OCI-LY1 (cell line): Measurements from ENCODE around the gene EFCAB7.

Source experiments
- H2AFZ ChIP-seq: fragments of 200-600 bp; sonication (generic), shearing (Covaris generic); 2 replicates; pipeline ENCODE4 v1.6.0; 2014; ENCODE audit warnings: antibody characterized with exemption, mild to moderate bottlenecking, low read length
- H3F3A ChIP-seq: fragments of 200-600 bp; sonication (generic), shearing (Covaris generic); 2 replicates; pipeline ENCODE4 v1.6.0; 2014; ENCODE audit warnings: mild to moderate bottlenecking, antibody characterized with exemption, low read length, moderate library complexity; ENCODE audit not compliant: insufficient read depth
- H3K27ac ChIP-seq: fragments of 200-600 bp; sonication (generic); 2 replicates; pipeline ENCODE4 v1.5.1; 2014; ENCODE audit warnings: low read length, mixed run types, mild to moderate bottlenecking, low read depth; ENCODE audit not compliant: poor library complexity, severe bottlenecking
- H3K27me3 ChIP-seq: fragments of 200-600 bp; sonication (generic); 2 replicates; pipeline ENCODE4 v1.6.0; 2014; ENCODE audit warnings: antibody characterized with exemption, mild to moderate bottlenecking, low read length, moderate library complexity; ENCODE audit not compliant: insufficient read depth
- H3K36me3 ChIP-seq: fragments of 200-600 bp; sonication (generic); 2 replicates; pipeline ENCODE4 v1.6.1; 2014; ENCODE audit warnings: mild to moderate bottlenecking, antibody characterized with exemption, low read length, moderate library complexity, mixed read lengths; ENCODE audit not compliant: insufficient read depth
- H3K4me1 ChIP-seq: fragments of 200-600 bp; sonication (generic); 2 replicates; pipeline ENCODE4 v1.5.1; 2014; ENCODE audit warnings: mild to moderate bottlenecking, low read length, moderate library complexity; ENCODE audit not compliant: insufficient read depth, severe bottlenecking
- H3K4me2 ChIP-seq: fragments of 200-600 bp; sonication (generic), shearing (Covaris generic); 2 replicates; pipeline ENCODE4 v1.6.1; 2014; ENCODE audit warnings: low read length
- H3K4me3 ChIP-seq: fragments of 200-600 bp; sonication (generic); 2 replicates; pipeline ENCODE4 v1.5.1; 2014; ENCODE audit warnings: low read length, low read depth, mild to moderate bottlenecking, mixed read lengths; ENCODE audit not compliant: poor library complexity, severe bottlenecking
- H3K79me2 ChIP-seq: fragments of 200-600 bp; shearing (Covaris generic); 2 replicates; pipeline ENCODE4 v1.6.1; 2016; ENCODE audit warnings: mixed run types, low read length, mixed read lengths; ENCODE audit not compliant: insufficient read depth
- H3K9ac ChIP-seq: fragments of 200-600 bp; sonication (generic), shearing (Covaris generic); 2 replicates; pipeline ENCODE4 v1.6.1; 2014; ENCODE audit warnings: mild to moderate bottlenecking, low read length, mixed read lengths
- H3K9me2 ChIP-seq: fragments of 200-600 bp; sonication (generic), shearing (Covaris generic); 2 replicates; pipeline ENCODE4 v1.6.1; 2014; ENCODE audit warnings: low read depth, mild to moderate bottlenecking, low read length, mixed read lengths
- H3K9me3 ChIP-seq: fragments of 200-600 bp; shearing (Covaris generic); 2 replicates; pipeline ENCODE4 v1.6.1; 2014; ENCODE audit warnings: low read length, mixed read lengths
- H4K20me1 ChIP-seq: fragments of 200-600 bp; sonication (generic), shearing (Covaris generic); 2 replicates; pipeline ENCODE4 v1.6.0; 2016; ENCODE audit warnings: mild to moderate bottlenecking, low read length; ENCODE audit not compliant: insufficient read depth
- CTCF ChIP-seq: fragments of 200-600 bp; sonication (generic), shearing (Covaris generic); IDR thresholded peaks from 2 replicates; pipeline ENCODE4 v1.5.1; 2017; ENCODE audit warnings: mild to moderate bottlenecking, antibody characterized with exemption, low read length, moderate library complexity, mixed read lengths
- EZH2 ChIP-seq: fragments of 200-600 bp; sonication (generic), shearing (Covaris generic); IDR thresholded peaks from 2 replicates; pipeline ENCODE4 v1.8.0; 2017; ENCODE audit warnings: borderline replicate concordance, mixed run types, mild to moderate bottlenecking, antibody characterized with exemption, low read length, moderate library complexity, mixed read lengths

EFCAB7 gene

GRCh38 chr1:63612564-63612963 lies 89.2 kb downstream of the EFCAB7 start:
- H2AFZ ChIP-seq, result no peak overlapping the region
- H3K27me3 ChIP-seq, result no peaks in the 10 kb centered on the region
- TF ChIP-seq CTCF (no peak), EZH2 (no peak)
- H3K4me3 ChIP-seq, result no peak overlapping the region
- H3F3A ChIP-seq, result no peaks in the 10 kb centered on the region
- no peaks in the 10 kb centered on the region for H3K79me2 ChIP-seq
- H3K9ac ChIP-seq, result no peak overlapping the region
- no peaks in the 10 kb centered on the region for H3K9me2 ChIP-seq
- H3K27ac ChIP-seq, result no peak overlapping the region
- H3K4me2 ChIP-seq, result no peak overlapping the region
- peaks cover 16% of the 10 kb centered on the region for H3K4me1 ChIP-seq
- H3K9me3 ChIP-seq, result no peaks in the 10 kb centered on the region
- H3K36me3 ChIP-seq, result no peaks in the 10 kb centered on the region
- H4K20me1 ChIP-seq, result no peaks in the 10 kb centered on the region

GRCh38 chr1:63612971-63613370 lies 89.6 kb downstream of the EFCAB7 start:
- TF ChIP-seq EZH2 (no peak), CTCF (no peak)
- Histone ChIP-seq H4K20me1 (no peaks in the 10 kb centered on the region), H3F3A (no peaks in the 10 kb centered on the region), H3K4me2 (peak overlapping the region; percentile 24; the same call in 1 of the 2 replicates), H3K4me1 (peaks cover 16% of the 10 kb centered on the region), H3K9ac (no peak overlapping the region; the same call in 1 of the 2 replicates), H3K36me3 (no peaks in the 10 kb centered on the region), H2AFZ (no peak overlapping the region), H3K79me2 (no peaks in the 10 kb centered on the region), H3K27ac (peak overlapping the region; percentile 43), H3K27me3 (no peaks in the 10 kb centered on the region), H3K9me3 (no peaks in the 10 kb centered on the region), H3K4me3 (no peak overlapping the region), H3K9me2 (no peaks in the 10 kb centered on the region)

GRCh38 chr1:63615768-63616420 lies 92.6 kb downstream of the EFCAB7 start:
- H3K4me2 ChIP-seq, result no peak overlapping the region
- no peaks in the 10 kb centered on the region for H3K36me3 ChIP-seq
- no peak overlapping the region for H2AFZ ChIP-seq
- no peak overlapping the region for H3K27ac ChIP-seq
- H3K4me3 ChIP-seq, result no peak overlapping the region
- H3K9me3 ChIP-seq, result no peaks in the 10 kb centered on the region
- H3K4me1 ChIP-seq, result peaks cover 16% of the 10 kb centered on the region
- H4K20me1 ChIP-seq, result no peaks in the 10 kb centered on the region
- H3K27me3 ChIP-seq, result no peaks in the 10 kb centered on the region
- no peaks in the 10 kb centered on the region for H3K9me2 ChIP-seq
- H3K9ac ChIP-seq, result no peak overlapping the region
- no peaks in the 10 kb centered on the region for H3K79me2 ChIP-seq
- H3F3A ChIP-seq, result no peaks in the 10 kb centered on the region
- TF ChIP-seq EZH2 (no peak), CTCF (peak; percentile 69)
